Measurements from ENCODE around the gene FSTL5. TPM values are rescaled to one million over a fixed set of nuclear protein-coding genes. Genes with fewer than 3 reads are reported as not detected.

FSTL5 gene
- total and polyA plus RNA-seq, 2 experiments from 2014 or later = 0.29 to 0.57 TPM

- Histone ChIP-seq H3K9me3 (ENCODE audit: low read depth) (no peaks in the 10 kb centered on the region), H2AFZ (no peak overlapping the region), H3K36me3 (replicated peaks; ENCODE audit: insufficient read depth, low read depth) (no peaks in the 10 kb centered on the region), H3K79me2 (no peaks in the 10 kb centered on the region), H3K4me3 (no peak overlapping the region), H3K9me2 (replicated peaks; ENCODE audit: insufficient read depth) (no peaks in the 10 kb centered on the region), H4K20me1 (ENCODE audit: insufficient read depth, poor library complexity, severe bottlenecking) (no peaks in the 10 kb centered on the region), H3K4me1 (ENCODE audit: insufficient read depth) (no peaks in the 10 kb centered on the region), H3K27me3 (no peaks in the 10 kb centered on the region), H3K4me2 (no peak overlapping the region), H3K27ac (no peak overlapping the region)
- 77% methylated on average over 3 of the region's 3 CpGs for WGBS (ENCODE audit: low lambda C conversion rate, missing lambda C conversion rate)
- TF ChIP-seq EZH2phosphoT487 (IDR thresholded peaks at IDR 0.05; ENCODE audit: low read depth, severe bottlenecking, unreplicated experiment) = no peak
- TF ChIP-seq EZH2 (IDR thresholded peaks at IDR 0.05; ENCODE audit: borderline replicate concordance) = no peak
- no peak for TF ChIP-seq CTCF (IDR thresholded peaks at IDR 0.05; ENCODE audit: poor library complexity)
- no peak for DNase-seq (ENCODE audit: low spot score)
Observed at GRCh38 chr4:161403781-161404180, 760.0 kb downstream of the FSTL5 start.

- WGBS (ENCODE audit: low lambda C conversion rate, missing lambda C conversion rate) = 63% methylated on average over 3 of the region's 3 CpGs
- Histone ChIP-seq H3K4me2 (no peak overlapping the region), H3K9me2 (replicated peaks; ENCODE audit: insufficient read depth) (no peaks in the 10 kb centered on the region)
Observed at GRCh38 chr4:161393602-161394001, 770.2 kb downstream of the FSTL5 start.

GRCh38 chr4:161382655-161383054 is 781.1 kb downstream of the FSTL5 start:
- H4K20me1 ChIP-seq (ENCODE audit: insufficient read depth, poor library complexity, severe bottlenecking) = no peaks in the 10 kb centered on the region
- TF ChIP-seq EZH2 (IDR thresholded peaks at IDR 0.05; ENCODE audit: borderline replicate concordance) (no peak), CTCF (IDR thresholded peaks at IDR 0.05; ENCODE audit: poor library complexity) (no peak), EZH2phosphoT487 (IDR thresholded peaks at IDR 0.05; ENCODE audit: low read depth, severe bottlenecking, unreplicated experiment) (no peak)
- H3K79me2 ChIP-seq = no peaks in the 10 kb centered on the region
- no peak overlapping the region for H3K4me3 ChIP-seq
- H3K4me1 ChIP-seq (ENCODE audit: insufficient read depth) = no peaks in the 10 kb centered on the region
- H3K9me2 ChIP-seq (replicated peaks; ENCODE audit: insufficient read depth) = no peaks in the 10 kb centered on the region
- H3K9me3 ChIP-seq (ENCODE audit: low read depth) = no peaks in the 10 kb centered on the region
- no peak for DNase-seq (ENCODE audit: low spot score)
- no peak overlapping the region for H3K27ac ChIP-seq
- no peaks in the 10 kb centered on the region for H3K36me3 ChIP-seq (replicated peaks; ENCODE audit: insufficient read depth, low read depth)
- no peak overlapping the region for H3K4me2 ChIP-seq
- no peaks in the 10 kb centered on the region for H3K27me3 ChIP-seq
- no peak overlapping the region for H2AFZ ChIP-seq
- 90% methylated on average over 6 of the region's 6 CpGs for WGBS (ENCODE audit: low lambda C conversion rate, missing lambda C conversion rate)

More at GRCh38 chr4:161393602-161394001, 770.2 kb downstream of the FSTL5 start:
- DNase-seq (ENCODE audit: low spot score) = no peak
- no peaks in the 10 kb centered on the region for H3K9me3 ChIP-seq (ENCODE audit: low read depth)
- no peak overlapping the region for H2AFZ ChIP-seq
- TF ChIP-seq CTCF (IDR thresholded peaks at IDR 0.05; ENCODE audit: poor library complexity) (no peak), EZH2phosphoT487 (IDR thresholded peaks at IDR 0.05; ENCODE audit: low read depth, severe bottlenecking, unreplicated experiment) (no peak), EZH2 (IDR thresholded peaks at IDR 0.05; ENCODE audit: borderline replicate concordance) (no peak)
- no peaks in the 10 kb centered on the region for H3K27me3 ChIP-seq
- no peaks in the 10 kb centered on the region for H3K79me2 ChIP-seq
- no peaks in the 10 kb centered on the region for H3K36me3 ChIP-seq (replicated peaks; ENCODE audit: insufficient read depth, low read depth)
- H3K4me3 ChIP-seq = no peak overlapping the region
- no peaks in the 10 kb centered on the region for H4K20me1 ChIP-seq (ENCODE audit: insufficient read depth, poor library complexity, severe bottlenecking)
- no peaks in the 10 kb centered on the region for H3K4me1 ChIP-seq (ENCODE audit: insufficient read depth)
- no peak overlapping the region for H3K27ac ChIP-seq

- Histone ChIP-seq H3K4me2 (no peak overlapping the region), H3K27me3 (no peaks in the 10 kb centered on the region), H3K4me1 (ENCODE audit: insufficient read depth) (no peaks in the 10 kb centered on the region), H3K27ac (no peak overlapping the region), H3K9me3 (ENCODE audit: low read depth) (no peaks in the 10 kb centered on the region), H2AFZ (no peak overlapping the region), H4K20me1 (ENCODE audit: insufficient read depth, poor library complexity, severe bottlenecking) (no peaks in the 10 kb centered on the region), H3K4me3 (no peak overlapping the region), H3K9me2 (replicated peaks; ENCODE audit: insufficient read depth) (no peaks in the 10 kb centered on the region), H3K36me3 (replicated peaks; ENCODE audit: insufficient read depth, low read depth) (no peaks in the 10 kb centered on the region), H3K79me2 (no peaks in the 10 kb centered on the region)
- DNase-seq (ENCODE audit: low spot score) = no peak
- TF ChIP-seq EZH2phosphoT487 (IDR thresholded peaks at IDR 0.05; ENCODE audit: low read depth, severe bottlenecking, unreplicated experiment) (no peak), EZH2 (IDR thresholded peaks at IDR 0.05; ENCODE audit: borderline replicate concordance) (no peak), CTCF (IDR thresholded peaks at IDR 0.05; ENCODE audit: poor library complexity) (no peak)
Observed at GRCh38 chr4:161376275-161376674, 787.5 kb downstream of the FSTL5 start.

Measured in hepatocyte (in vitro differentiated cells).